ENCODE results near the gene CNBP.

- TF ChIP-seq CTCF (IDR thresholded peaks at IDR 0.05): no peak
- no peak for TF ChIP-seq POLR2A (IDR thresholded peaks at IDR 0.05)
Observed at GRCh38 chr3:129228891-129229585, 45.3 kb upstream of the CNBP start.

Measured in tibial nerve (tissue), 3 donors.